OCI-LY7 (cell line): Measurements from ENCODE around the gene AGTR1. TPM values are rescaled to one million over a fixed set of nuclear protein-coding genes. Genes with fewer than 3 reads are reported as not detected.

Source experiments
- BruUV-seq: library from RNA; stranded (reverse); fragments of 400-500 nt; replicated peaks from 2 replicates; lab custom pipeline; 2021; lab: Mats Ljungman, UMichigan
- CTCF ChIA-PET: fragments of 300-600 bp; sonication (Branson Sonifier 250); formaldehyde crosslinking; loops from one replicate; lab custom pipeline; 2022; ENCODE audit warnings: antibody characterized with exemption; ENCODE audit not compliant: unreplicated experiment; lab: Charles Lee
- POLR2A ChIA-PET: fragments of 300-600 bp; sonication (Branson Sonifier 250); formaldehyde crosslinking; loops from one replicate; lab custom pipeline; 2022; ENCODE audit warnings: antibody characterized with exemption; lab: Charles Lee
- DNase-seq: peaks from one replicate; pipeline ENCODE4 v3.0.0-alpha.2; 2015; ENCODE audit warnings: low spot score
- H2AFZ ChIP-seq: fragments of 200-600 bp; sonication (generic), shearing (Covaris generic); 2 replicates; pipeline ENCODE4 v1.6.1; 2014; ENCODE audit warnings: mild to moderate bottlenecking, antibody characterized with exemption, low read length, moderate library complexity
- H3K27ac ChIP-seq: fragments of 200-600 bp; sonication (generic); 2 replicates; pipeline ENCODE4 v1.5.1; 2014; ENCODE audit warnings: mixed run types, low read depth, mild to moderate bottlenecking, moderate library complexity, low read length, inconsistent platforms; ENCODE audit not compliant: poor library complexity, severe bottlenecking
- H3K36me3 ChIP-seq: fragments of 200-600 bp; sonication (generic); 2 replicates; pipeline ENCODE4 v1.6.1; 2014; ENCODE audit warnings: mild to moderate bottlenecking, antibody characterized with exemption, low read length, moderate library complexity, mixed read lengths; ENCODE audit not compliant: insufficient read depth
- H3K4me1 ChIP-seq: fragments of 200-600 bp; sonication (generic); 2 replicates; pipeline ENCODE4 v1.5.1; 2014; ENCODE audit warnings: mild to moderate bottlenecking, low read length; ENCODE audit not compliant: insufficient read depth, poor library complexity, severe bottlenecking
- H3K4me2 ChIP-seq: fragments of 200-600 bp; sonication (generic); 2 replicates; pipeline ENCODE4 v1.6.1; 2014; ENCODE audit warnings: mild to moderate bottlenecking, low read length
- H3K4me3 ChIP-seq: fragments of 200-600 bp; sonication (generic); 2 replicates; pipeline ENCODE4 v1.5.1; 2014; ENCODE audit warnings: mild to moderate bottlenecking, low read depth, low read length; ENCODE audit not compliant: poor library complexity, severe bottlenecking
- H3K79me2 ChIP-seq: fragments of 200-600 bp; sonication (generic); 2 replicates; pipeline ENCODE4 v1.6.1; 2016; ENCODE audit warnings: low read depth, mild to moderate bottlenecking, low read length, moderate library complexity, mixed read lengths; ENCODE audit not compliant: insufficient read depth
- H3K9me2 ChIP-seq: fragments of 200-600 bp; sonication (generic); 2 replicates; pipeline ENCODE4 v1.6.1; 2016; ENCODE audit warnings: mild to moderate bottlenecking, low read length, mixed read lengths; ENCODE audit not compliant: insufficient read depth
- H3K9me3 ChIP-seq: fragments of 200-600 bp; sonication (generic); 2 replicates; pipeline ENCODE4 v1.6.1; 2014; ENCODE audit warnings: mild to moderate bottlenecking, mixed run types, low read length, mixed read lengths
- H4K20me1 ChIP-seq: fragments of 200-600 bp; sonication (generic); 2 replicates; pipeline ENCODE4 v1.6.1; 2014; ENCODE audit warnings: mild to moderate bottlenecking, antibody characterized with exemption, low read length, moderate library complexity, mixed read lengths; ENCODE audit not compliant: insufficient read depth
- CTCF ChIP-seq: fragments of 200-600 bp; sonication (generic); conservative IDR thresholded peaks from 2 replicates; pipeline ENCODE4 v1.5.1; 2014; ENCODE audit warnings: mild to moderate bottlenecking, antibody characterized with exemption, low read length, moderate library complexity, mixed read lengths
- EZH2phosphoT487 ChIP-seq: fragments of 200-600 bp; sonication (generic); IDR thresholded peaks from 2 replicates; pipeline ENCODE4 v1.6.1; 2018; ENCODE audit warnings: low read depth, borderline replicate concordance, mild to moderate bottlenecking, mixed run types, antibody characterized with exemption, low read length, moderate library complexity, mixed read lengths
- intact Hi-C: fragments of 100-400 bp; cut with micrococcal nuclease; formaldehyde crosslinking; loops from one replicate; pipeline ENCODE4 v1.10.0; 2022; ENCODE audit not compliant: unreplicated experiment
- total RNA-seq, 2 experiments: library from RNA; depleted of rRNA in 1 of 2; stranded (reverse); fragments of >200 nt in 1 of 2; shearing (Covaris generic) in 1 of 2; gene quantifications; 2 replicates each; pipeline ENCODE4 v1.2.3, GENCODE V29; 2014 to 2022

Gene AGTR1
- total RNA-seq, 2 experiments from 2014 or later = not detected

- no peaks in the 10 kb centered on the region for H3K4me1 ChIP-seq
- intact Hi-C loops = no loop called here
- no peak overlapping the region for H3K27ac ChIP-seq
- H4K20me1 ChIP-seq = no peaks in the 10 kb centered on the region
- POLR2A ChIA-PET = interaction anchor here (1.1 kb wide), 1 partner anchor 10 kb away, joined by 4 read pairs; no protein-coding TSS in a partner anchor
- no peaks in the 10 kb centered on the region for H3K79me2 ChIP-seq
- TF ChIP-seq EZH2phosphoT487 (no peak), CTCF (no peak)
- no peak overlapping the region for H3K4me2 ChIP-seq
- no peak for DNase-seq
- H3K36me3 ChIP-seq = no peaks in the 10 kb centered on the region
- BruUV-seq = no TSS peak
- no peak overlapping the region for H2AFZ ChIP-seq
- CTCF ChIA-PET = no interaction called here
- no peaks in the 10 kb centered on the region for H3K9me2 ChIP-seq
- H3K4me3 ChIP-seq = no peak overlapping the region
- no peaks in the 10 kb centered on the region for H3K9me3 ChIP-seq
Measured at GRCh38 chr3:148651549-148651948, 46.2 kb upstream of the AGTR1 start.

GRCh38 chr3:148654433-148654832 lies 43.3 kb upstream of the AGTR1 start:
- no TSS peak for BruUV-seq
- CTCF ChIA-PET = interaction anchor here (0.6 kb wide), 1 partner anchor 52 kb away, joined by 3 read pairs; no protein-coding TSS in a partner anchor
- POLR2A ChIA-PET = no interaction called here
- Histone ChIP-seq H2AFZ (no peak overlapping the region), H3K4me3 (no peak overlapping the region), H3K9me3 (no peaks in the 10 kb centered on the region), H3K4me1 (no peaks in the 10 kb centered on the region), H4K20me1 (no peaks in the 10 kb centered on the region), H3K79me2 (no peaks in the 10 kb centered on the region), H3K27ac (no peak overlapping the region), H3K36me3 (no peaks in the 10 kb centered on the region), H3K9me2 (no peaks in the 10 kb centered on the region), H3K4me2 (no peak overlapping the region)
- no peak for DNase-seq
- intact Hi-C loops = no loop called here
- TF ChIP-seq CTCF = no peak
- TF ChIP-seq EZH2phosphoT487 = no peak

GRCh38 chr3:148657470-148657869 lies 40.2 kb upstream of the AGTR1 start:
- Histone ChIP-seq H3K36me3 (no peaks in the 10 kb centered on the region), H3K9me3 (no peaks in the 10 kb centered on the region), H3K9me2 (no peaks in the 10 kb centered on the region), H4K20me1 (no peaks in the 10 kb centered on the region), H3K79me2 (no peaks in the 10 kb centered on the region), H3K4me3 (no peak overlapping the region), H3K27ac (no peak overlapping the region), H3K4me1 (no peaks in the 10 kb centered on the region), H2AFZ (no peak overlapping the region), H3K4me2 (no peak overlapping the region)
- BruUV-seq = no TSS peak
- ChIA-PET POLR2A (interaction anchor here (0.6 to 1.1 kb wide), 2 partner anchors 10 to 641 kb away, joined by 5 to 6 read pairs; no protein-coding TSS in a partner anchor), CTCF (no interaction called here)
- TF ChIP-seq CTCF (no peak), EZH2phosphoT487 (no peak)
- intact Hi-C loops = no loop called here
- DNase-seq = no peak
